ENCODE results near the gene HHAT. TPM values are rescaled to one million over a fixed set of nuclear protein-coding genes. Genes with fewer than 3 reads are reported as not detected.

HHAT gene
- total and polyA plus RNA-seq, 4 donors, result 1.2 to 11.3 (median 3.8) TPM

- no peak for DNase-seq
- 80 to 93% methylated on average over 4 of the region's 4 CpGs for WGBS, 2 donors
- Histone ChIP-seq H3K36me3 (ENCODE audit: control insufficient read depth in 4 of 4, insufficient read depth in 4 of 4, low read length in 4 of 4) (no peaks in the 10 kb centered on the region), H3K9me3 (ENCODE audit: control insufficient read depth in 4 of 4, insufficient read depth in 3 of 4, low read length in 3 of 4) (no peaks in the 10 kb centered on the region), H3K4me3 (no peak overlapping the region), H3K27ac (ENCODE audit: low read depth in 1 of 2, low read length in 1 of 2) (no peak overlapping the region), H3K9ac (ENCODE audit: insufficient read depth in 1 of 2, low read length in 2 of 2) (no peak overlapping the region), H3K4me1 (ENCODE audit: control insufficient read depth in 5 of 5, insufficient read depth in 5 of 5, low read length in 5 of 5) (no peaks in the 10 kb centered on the region), H3K27me3 (ENCODE audit: control insufficient read depth in 3 of 3, insufficient read depth in 3 of 3, low read length in 2 of 3) (no peaks in the 10 kb centered on the region)
- no peak for ATAC-seq (ENCODE audit: insufficient read depth, low FRiP score)
- no peak for TF ChIP-seq CTCF (IDR thresholded peaks at IDR 0.05; ENCODE audit: control extremely low read depth, extremely low read depth)
These were observed 287.7 kb downstream of the HHAT start for GRCh38 chr1:210616356-210616755.

GRCh38 chr1:210617293-210617692 is 288.6 kb downstream of the HHAT start:
- no peaks in the 10 kb centered on the region for H3K36me3 ChIP-seq (ENCODE audit: control insufficient read depth in 4 of 4, insufficient read depth in 4 of 4, low read length in 4 of 4)
- TF ChIP-seq CTCF (IDR thresholded peaks at IDR 0.05; ENCODE audit: control extremely low read depth, extremely low read depth), result no peak
- no peak overlapping the region for H3K4me3 ChIP-seq
- DNase-seq (no peak), ATAC-seq (ENCODE audit: insufficient read depth, low FRiP score) (no peak)
- no peak overlapping the region for H3K27ac ChIP-seq (ENCODE audit: low read depth in 1 of 2, low read length in 1 of 2)
- H3K9me3 ChIP-seq (ENCODE audit: control insufficient read depth in 4 of 4, insufficient read depth in 3 of 4, low read length in 3 of 4), result no peaks in the 10 kb centered on the region
- H3K27me3 ChIP-seq (ENCODE audit: control insufficient read depth in 3 of 3, insufficient read depth in 3 of 3, low read length in 2 of 3), result no peaks in the 10 kb centered on the region
- WGBS, 2 donors, result 39 to 55% methylated on average over 1 of the region's 1 CpG
- no peak overlapping the region for H3K9ac ChIP-seq (ENCODE audit: insufficient read depth in 1 of 2, low read length in 2 of 2)
- H3K4me1 ChIP-seq (ENCODE audit: control insufficient read depth in 5 of 5, insufficient read depth in 5 of 5, low read length in 5 of 5), result no peaks in the 10 kb centered on the region

- Histone ChIP-seq H3K36me3 (ENCODE audit: control insufficient read depth in 4 of 4, insufficient read depth in 4 of 4, low read length in 4 of 4) (no peaks in the 10 kb centered on the region), H3K27ac (ENCODE audit: low read depth in 1 of 2, low read length in 1 of 2) (no peak overlapping the region), H3K9me3 (ENCODE audit: control insufficient read depth in 4 of 4, insufficient read depth in 3 of 4, low read length in 3 of 4) (no peaks in the 10 kb centered on the region), H3K4me1 (ENCODE audit: control insufficient read depth in 5 of 5, insufficient read depth in 5 of 5, low read length in 5 of 5) (no peaks in the 10 kb centered on the region), H3K9ac (ENCODE audit: insufficient read depth in 1 of 2, low read length in 2 of 2) (no peak overlapping the region), H3K27me3 (ENCODE audit: control insufficient read depth in 3 of 3, insufficient read depth in 3 of 3, low read length in 2 of 3) (no peaks in the 10 kb centered on the region), H3K4me3 (no peak overlapping the region)
- TF ChIP-seq CTCF (IDR thresholded peaks at IDR 0.05; ENCODE audit: control extremely low read depth, extremely low read depth), result no peak
- ATAC-seq (ENCODE audit: insufficient read depth, low FRiP score), result no peak
- no peak for DNase-seq
- WGBS, 2 donors, result 89 to 91% methylated on average over 5 of the region's 5 CpGs
These were observed 289.7 kb downstream of the HHAT start for GRCh38 chr1:210618369-210618768.

- no peak for DNase-seq
- no peak overlapping the region for H3K9ac ChIP-seq (ENCODE audit: insufficient read depth in 1 of 2, low read length in 2 of 2)
- no peaks in the 10 kb centered on the region for H3K4me1 ChIP-seq (ENCODE audit: control insufficient read depth in 5 of 5, insufficient read depth in 5 of 5, low read length in 5 of 5)
- H3K27me3 ChIP-seq (ENCODE audit: control insufficient read depth in 3 of 3, insufficient read depth in 3 of 3, low read length in 2 of 3), result no peaks in the 10 kb centered on the region
- WGBS, 2 donors, result 81 to 90% methylated on average over 6 of the region's 6 CpGs
- no peaks in the 10 kb centered on the region for H3K9me3 ChIP-seq (ENCODE audit: control insufficient read depth in 4 of 4, insufficient read depth in 3 of 4, low read length in 3 of 4)
- no peaks in the 10 kb centered on the region for H3K36me3 ChIP-seq (ENCODE audit: control insufficient read depth in 4 of 4, insufficient read depth in 4 of 4, low read length in 4 of 4)
- no peak for TF ChIP-seq CTCF (IDR thresholded peaks at IDR 0.05; ENCODE audit: control extremely low read depth, extremely low read depth)
- ATAC-seq (ENCODE audit: insufficient read depth, low FRiP score), result no peak
- no peak overlapping the region for H3K4me3 ChIP-seq
- H3K27ac ChIP-seq (ENCODE audit: low read depth in 1 of 2, low read length in 1 of 2), result no peak overlapping the region
These were observed 292.3 kb downstream of the HHAT start for GRCh38 chr1:210620867-210621488.
